ENCODE measurements around the gene DNAJA4.

DNAJA4 gene

GRCh38 chr15:78323693-78324092 lies 59.3 kb downstream of the DNAJA4 start:
- Histone ChIP-seq H3K4me1 (ENCODE audit: control insufficient read depth, low read length) (no peaks in the 10 kb centered on the region), H3K27ac (ENCODE audit: low read depth, low read length) (no peak overlapping the region), H3K9me3 (ENCODE audit: control insufficient read depth, insufficient read depth, low read length) (no peaks in the 10 kb centered on the region)

GRCh38 chr15:78324144-78324543 lies 59.8 kb downstream of the DNAJA4 start:
- Histone ChIP-seq H3K9me3 (ENCODE audit: control insufficient read depth, insufficient read depth, low read length) (no peaks in the 10 kb centered on the region), H3K36me3 (ENCODE audit: control insufficient read depth, low read length) (no peaks in the 10 kb centered on the region), H3K4me3 (ENCODE audit: low read length) (no peak overlapping the region), H3F3A (ENCODE audit: control insufficient read depth, insufficient read depth) (no peaks in the 10 kb centered on the region), H3K4me1 (ENCODE audit: control insufficient read depth, low read length) (no peaks in the 10 kb centered on the region), H4K20me1 (ENCODE audit: control insufficient read depth, insufficient read depth, low read depth, low read length) (no peaks in the 10 kb centered on the region), H3K27me3 (ENCODE audit: control insufficient read depth, low read length) (peaks cover 2% of the 10 kb centered on the region; the same call in 1 of the 2 replicates), H3K9me2 (replicated peaks; ENCODE audit: control insufficient read depth, low read length) (no peaks in the 10 kb centered on the region), H3K79me2 (ENCODE audit: control insufficient read depth, low read length) (no peaks in the 10 kb centered on the region), H3K4me2 (ENCODE audit: low read length) (no peak overlapping the region), H3K27ac (ENCODE audit: low read depth, low read length) (no peak overlapping the region)
- TF ChIP-seq EZH2phosphoT487 (IDR thresholded peaks at IDR 0.05; ENCODE audit: borderline replicate concordance, low read length) (no peak), CTCF (IDR thresholded peaks at IDR 0.05; ENCODE audit: low read depth, low read length, poor library complexity, severe bottlenecking) (no peak)

More at GRCh38 chr15:78323693-78324092, 59.3 kb downstream of the DNAJA4 start:
- Histone ChIP-seq H4K20me1 (ENCODE audit: control insufficient read depth, insufficient read depth, low read depth, low read length) (no peaks in the 10 kb centered on the region), H3F3A (ENCODE audit: control insufficient read depth, insufficient read depth) (no peaks in the 10 kb centered on the region), H3K36me3 (ENCODE audit: control insufficient read depth, low read length) (no peaks in the 10 kb centered on the region), H3K79me2 (ENCODE audit: control insufficient read depth, low read length) (no peaks in the 10 kb centered on the region), H3K27me3 (ENCODE audit: control insufficient read depth, low read length) (peaks cover 2% of the 10 kb centered on the region; the same call in 1 of the 2 replicates), H3K4me2 (ENCODE audit: low read length) (no peak overlapping the region), H3K9me2 (replicated peaks; ENCODE audit: control insufficient read depth, low read length) (no peaks in the 10 kb centered on the region), H3K4me3 (ENCODE audit: low read length) (no peak overlapping the region)
- no peak for TF ChIP-seq CTCF (IDR thresholded peaks at IDR 0.05; ENCODE audit: low read depth, low read length, poor library complexity, severe bottlenecking)
- TF ChIP-seq EZH2phosphoT487 (IDR thresholded peaks at IDR 0.05; ENCODE audit: borderline replicate concordance, low read length): no peak

- H4K20me1 ChIP-seq (ENCODE audit: control insufficient read depth, insufficient read depth, low read depth, low read length): no peaks in the 10 kb centered on the region
- no peak overlapping the region for H3K27ac ChIP-seq (ENCODE audit: low read depth, low read length)
- peaks cover 2% of the 10 kb centered on the region; the same call in 1 of the 2 replicates for H3K27me3 ChIP-seq (ENCODE audit: control insufficient read depth, low read length)
- no peaks in the 10 kb centered on the region for H3F3A ChIP-seq (ENCODE audit: control insufficient read depth, insufficient read depth)
- H3K9me3 ChIP-seq (ENCODE audit: control insufficient read depth, insufficient read depth, low read length): no peaks in the 10 kb centered on the region
- H3K4me3 ChIP-seq (ENCODE audit: low read length): no peak overlapping the region
- no peak overlapping the region for H3K4me2 ChIP-seq (ENCODE audit: low read length)
- no peaks in the 10 kb centered on the region for H3K4me1 ChIP-seq (ENCODE audit: control insufficient read depth, low read length)
- TF ChIP-seq CTCF (IDR thresholded peaks at IDR 0.05; ENCODE audit: low read depth, low read length, poor library complexity, severe bottlenecking): no peak
- no peaks in the 10 kb centered on the region for H3K9me2 ChIP-seq (replicated peaks; ENCODE audit: control insufficient read depth, low read length)
- H3K79me2 ChIP-seq (ENCODE audit: control insufficient read depth, low read length): no peaks in the 10 kb centered on the region
- H3K36me3 ChIP-seq (ENCODE audit: control insufficient read depth, low read length): no peaks in the 10 kb centered on the region
These were observed 60.9 kb downstream of the DNAJA4 start for GRCh38 chr15:78325092-78325843.
